HEK293 (cell line): ENCODE data around the gene ITSN2.

Experiments used
- CTCF ChIA-PET: fragments of 350-600 bp; formaldehyde crosslinking; extraction: SDS; loops from one replicate; lab custom pipeline; 2021; ENCODE audit warnings: antibody characterized with exemption; lab: Yijun Ruan, JAX
- POLR2A ChIA-PET: fragments of 300-600 bp; formaldehyde crosslinking; extraction: SDS; loops from one replicate; lab custom pipeline; 2020; ENCODE audit warnings: antibody characterized with exemption, inconsistent platforms; lab: Yijun Ruan, JAX
- H3K27ac ChIP-seq: fragments of 200-500 bp; sonication (Bioruptor generic); 2 replicates; pipeline ENCODE4 v1.5.1; 2014; ENCODE audit warnings: low read depth, low read length, control low read depth, inconsistent platforms; ENCODE audit errors: extremely low read depth
- H3K36me3 ChIP-seq, 2 experiments: fragments of 200-500 bp in 1 of 2; sonication (Bioruptor generic) in 1 of 2; 1 replicate in 1 of 2; 2 replicates in 1 of 2; pipeline ENCODE4 v1.5.1; 2014 to 2017; ENCODE audit warnings: inconsistent platforms in 2 of 2, low read length in 2 of 2; ENCODE audit not compliant: control insufficient read depth in 2 of 2, insufficient read depth in 1 of 2
- H3K4me1 ChIP-seq: fragments of 200-500 bp; sonication (Bioruptor generic); 2 replicates; pipeline ENCODE4 v1.5.1; 2014; ENCODE audit warnings: mild to moderate bottlenecking, low read length, inconsistent platforms; ENCODE audit not compliant: control insufficient read depth, insufficient read depth
- H3K4me3 ChIP-seq: 2 replicates; pipeline ENCODE4 v1.5.1; 2011; ENCODE audit warnings: low read depth, mild to moderate bottlenecking, control low read depth, low read length, moderate library complexity
- H3K9me3 ChIP-seq: fragments of 200-500 bp; sonication (Bioruptor generic); 2 replicates; pipeline ENCODE4 v1.5.1; 2014; ENCODE audit warnings: low read depth, low read length, inconsistent platforms; ENCODE audit not compliant: control insufficient read depth, insufficient read depth
- BCL11A ChIP-seq: fragments of 450-650 bp; formaldehyde crosslinking; IDR thresholded peaks from 2 replicates; pipeline ENCODE4 v1.5.1; 2016; ENCODE audit warnings: low read depth, missing biosample characterization, missing genetic modification characterization
- INSM2 ChIP-seq: fragments of 450-650 bp; formaldehyde crosslinking; IDR thresholded peaks from 2 replicates; pipeline ENCODE4 v1.5.1; 2016; ENCODE audit warnings: missing biosample characterization, missing genetic modification characterization
- PATZ1 ChIP-seq: fragments of 450-650 bp; formaldehyde crosslinking; IDR thresholded peaks from 2 replicates; pipeline ENCODE4 v1.5.1; 2016; ENCODE audit warnings: missing biosample characterization, missing genetic modification characterization
- PRDM10 ChIP-seq: fragments of 450-650 bp; formaldehyde crosslinking; IDR thresholded peaks from 2 replicates; pipeline ENCODE4 v1.5.1; 2016; ENCODE audit warnings: missing biosample characterization, missing genetic modification characterization
- REPIN1 ChIP-seq: fragments of 450-650 bp; formaldehyde crosslinking; IDR thresholded peaks from 2 replicates; pipeline ENCODE4 v1.5.1; 2017; ENCODE audit warnings: missing biosample characterization, missing genetic modification characterization, low read depth
- SALL2 ChIP-seq: fragments of 450-650 bp; formaldehyde crosslinking; IDR thresholded peaks from 2 replicates; pipeline ENCODE4 v1.5.0; 2017; ENCODE audit warnings: missing biosample characterization, mild to moderate bottlenecking, missing genetic modification characterization, borderline replicate concordance
- TRIM28 ChIP-seq: IDR thresholded peaks from 2 replicates; pipeline ENCODE4 v1.6.1; 2011; ENCODE audit warnings: low read length, control low read depth, borderline replicate concordance
- WT1 ChIP-seq: fragments of 450-650 bp; formaldehyde crosslinking; IDR thresholded peaks from 2 replicates; pipeline ENCODE4 v1.5.1; 2016; ENCODE audit warnings: missing biosample characterization, missing genetic modification characterization
- ZFHX2 ChIP-seq: fragments of 450-650 bp; formaldehyde crosslinking; conservative IDR thresholded peaks from 2 replicates; pipeline ENCODE4 v1.5.1; 2016; ENCODE audit warnings: missing biosample characterization, missing genetic modification characterization
- ZIC2 ChIP-seq: fragments of 450-650 bp; formaldehyde crosslinking; IDR thresholded peaks from 2 replicates; pipeline ENCODE4 v1.5.1; 2016; ENCODE audit warnings: missing biosample characterization, missing genetic modification characterization
- ZNF174 ChIP-seq: fragments of 450-650 bp; formaldehyde crosslinking; IDR thresholded peaks from 2 replicates; pipeline ENCODE4 v1.5.0; 2017; ENCODE audit warnings: missing biosample characterization, mild to moderate bottlenecking, missing genetic modification characterization
- ZNF280C ChIP-seq: fragments of 450-650 bp; formaldehyde crosslinking; IDR thresholded peaks from 2 replicates; pipeline ENCODE4 v1.5.1; 2016; ENCODE audit warnings: missing biosample characterization, missing genetic modification characterization
- ZNF555 ChIP-seq: fragments of 450-650 bp; formaldehyde crosslinking; conservative IDR thresholded peaks from 2 replicates; pipeline ENCODE4 v1.5.1; 2017; ENCODE audit warnings: missing biosample characterization, mild to moderate bottlenecking, missing genetic modification characterization, inconsistent platforms
- ZNF747 ChIP-seq: fragments of 450-650 bp; formaldehyde crosslinking; IDR thresholded peaks from 2 replicates; pipeline ENCODE4 v1.5.1; 2016; ENCODE audit warnings: missing biosample characterization, missing genetic modification characterization
- ZNF777 ChIP-seq: fragments of 450-650 bp; formaldehyde crosslinking; IDR thresholded peaks from 2 replicates; pipeline ENCODE4 v1.5.1; 2017; ENCODE audit warnings: missing biosample characterization, missing genetic modification characterization, borderline replicate concordance

The ITSN2 gene

GRCh38 chr2:24332791-24333540, 27.4 kb downstream of the ITSN2 start:
- POLR2A ChIA-PET: no interaction called here

GRCh38 chr2:24330161-24330560, 30.2 kb downstream of the ITSN2 start:
- Histone ChIP-seq H3K36me3 (no peaks in the 10 kb centered on the region; a peak in 1 of 3 replicates), H3K4me1 (peaks cover 3% of the 10 kb centered on the region; the same call in 1 of the 2 replicates), H3K9me3 (no peaks in the 10 kb centered on the region)
- TF ChIP-seq PRDM10 (tag by site-specific recombination) (no peak), ZNF174 (tag by site-specific recombination) (no peak), REPIN1 (tag by site-specific recombination) (no peak)
- TF ChIP-seq, all 188 proteins: peak for 0
- ChIA-PET POLR2A (no interaction called here), CTCF (interaction anchor here (0.7 kb wide), 1 partner anchor 32 kb away, joined by 3 read pairs; no protein-coding TSS in a partner anchor)
- no peak overlapping the region for H3K27ac ChIP-seq
- H3K4me3 ChIP-seq: no peak overlapping the region

More at GRCh38 chr2:24332791-24333540, 27.4 kb downstream of the ITSN2 start:
- Histone ChIP-seq H3K9me3 (no peaks in the 10 kb centered on the region), H3K4me1 (no peaks in the 10 kb centered on the region), H3K4me3 (no peak overlapping the region), H3K27ac (no peak overlapping the region), H3K36me3 (no peaks in the 10 kb centered on the region)
- no peak for TF ChIP-seq ZNF280C (tag by site-specific recombination)
- no peak for TF ChIP-seq BCL11A
- TF ChIP-seq ZNF747 (tag by site-specific recombination): no peak
- 0 out of 2 replicates have a peak, but pooled peaks have one; percentile 43 for TF ChIP-seq WT1
- no peak for TF ChIP-seq TRIM28
- TF ChIP-seq SALL2 (tag by site-specific recombination): no peak
- TF ChIP-seq PATZ1: no peak
- no peak for TF ChIP-seq ZNF555 (tag by site-specific recombination)
- no peak for TF ChIP-seq ZFHX2 (tag by site-specific recombination)
- CTCF ChIA-PET: interaction anchor here (0.6 kb wide), 1 partner anchor 188 kb away, joined by 4 read pairs; no protein-coding TSS in a partner anchor

GRCh38 chr2:24329700-24330099, 30.6 kb downstream of the ITSN2 start:
- Histone ChIP-seq H3K36me3 (no peaks in the 10 kb centered on the region; a peak in 1 of 3 replicates), H3K9me3 (no peaks in the 10 kb centered on the region), H3K27ac (no peak overlapping the region), H3K4me3 (no peak overlapping the region), H3K4me1 (peaks cover 3% of the 10 kb centered on the region; the same call in 1 of the 2 replicates)
- POLR2A ChIA-PET: no interaction called here
- CTCF ChIA-PET: no interaction called here
- TF ChIP-seq INSM2 (no peak), ZIC2 (tag by site-specific recombination) (no peak), ZNF777 (tag by site-specific recombination) (no peak)
